GM12891 (cell line): ENCODE results near the gene OR2AJ1.

Experiments
- PAX5 ChIP-seq: IDR thresholded peaks from 2 replicates; pipeline ENCODE4 v1.6.1; 2011; ENCODE audit warnings: low read length, moderate library complexity, mild to moderate bottlenecking; ENCODE audit not compliant: insufficient read depth, severe bottlenecking
- POLR2A ChIP-seq: IDR thresholded peaks from 2 replicates; pipeline ENCODE4 v1.6.1; 2011; ENCODE audit warnings: low read depth, low read length, control low read depth
- POLR2AphosphoS5 ChIP-seq: IDR thresholded peaks from 2 replicates; pipeline ENCODE4 v1.6.1; 2011; ENCODE audit warnings: low read depth, low read length, control low read depth
- TAF1 ChIP-seq: IDR thresholded peaks from 2 replicates; pipeline ENCODE4 v1.6.1; 2011; ENCODE audit warnings: low read depth, low read length, control low read depth

DNA sequence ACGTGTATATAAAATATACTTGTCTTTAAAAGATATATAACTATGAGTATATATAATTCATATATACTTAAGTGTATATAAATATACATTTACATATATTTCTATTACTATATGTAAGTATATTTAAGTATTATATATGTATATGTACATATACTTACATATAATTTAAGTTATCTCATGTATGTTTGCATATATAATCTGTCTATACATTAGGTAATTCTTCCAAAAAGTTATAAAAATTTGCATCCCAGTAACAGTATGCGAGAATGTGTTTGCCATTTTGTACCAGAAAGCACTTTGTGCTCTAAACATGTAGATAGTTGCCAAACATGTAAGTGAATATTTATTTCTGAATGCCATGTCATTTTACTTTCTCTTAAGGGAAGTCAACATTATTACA is 40.2 kb downstream of the OR2AJ1 start, which contains the start of gene OR2AK2:
- TF ChIP-seq POLR2A (no peak), POLR2AphosphoS5 (no peak), TAF1 (no peak), PAX5 (no peak)
